ENCODE data around the gene GOPC.

GRCh38 chr6:117597755-117598154, 4.6 kb downstream of the GOPC start:
- TF ChIP-seq CTCF (IDR thresholded peaks at IDR 0.05; ENCODE audit: low read length): no peak
- TF ChIP-seq EZH2phosphoT487 (IDR thresholded peaks at IDR 0.05; ENCODE audit: low read length): no peak

All from MM.1S (cell line).